GM12878 (cell line): ENCODE results near the gene CASK. TPM values are rescaled to one million over a fixed set of nuclear protein-coding genes. Genes with fewer than 3 reads are reported as not detected.

Experiments used
- ATAC-seq: fragments of 200-7000 bp; cut with Tn5 transposase; 3 replicates; pipeline ENCODE4 v1.9.1; 2020; ENCODE audit warnings: mild to moderate bottlenecking, moderate library complexity
- BruUV-seq: library from RNA; stranded (reverse); fragments of 400-500 nt; replicated peaks from 2 replicates; lab custom pipeline; 2021; lab: Mats Ljungman, UMichigan
- CTCF ChIA-PET: fragments of 300-600 bp; sonication (Branson Sonifier 250); formaldehyde crosslinking; extraction: SDS; loops from one replicate; lab custom pipeline; 2021; ENCODE audit warnings: inconsistent platforms; lab: Yijun Ruan, JAX
- POLR2A ChIA-PET: fragments of 350-600 bp; formaldehyde crosslinking; extraction: SDS; loops from one replicate; lab custom pipeline; 2021; ENCODE audit warnings: inconsistent platforms; lab: Charles Lee
- RAD21 ChIA-PET: fragments of 300-600 bp; sonication (Branson Sonifier 250); formaldehyde crosslinking; loops from one replicate; lab custom pipeline; 2023; ENCODE audit warnings: antibody characterized with exemption; ENCODE audit not compliant: unreplicated experiment; lab: Charles Lee
- SMC1A ChIA-PET: fragments of 300-600 bp; sonication (Branson Sonifier 250); formaldehyde crosslinking; loops from one replicate; lab custom pipeline; 2023; ENCODE audit not compliant: unreplicated experiment, uncharacterized antibody; lab: Charles Lee
- DNase-seq: peaks from one replicate; pipeline ENCODE4 v3.0.0-alpha.2; 2011; ENCODE audit warnings: low read depth, low spot score
- FAIRE-seq: peaks from 3 replicates; lab custom pipeline; 2011; peaks lifted over from hg19 to GRCh38; lab: Jason Lieb, UNC
- H2AFZ ChIP-seq: 2 replicates; pipeline ENCODE4 v1.6.0; 2011; ENCODE audit warnings: low read depth, low read length, control low read depth; ENCODE audit not compliant: control insufficient read depth
- H3K27ac ChIP-seq: 2 replicates; pipeline ENCODE4 v1.5.1; 2011; ENCODE audit warnings: control low read depth; ENCODE audit not compliant: control insufficient read depth, insufficient read depth
- H3K27me3 ChIP-seq, 2 experiments: replicated peaks in 1 of 2; 2 replicates each; pipeline versions ENCODE4 v1.6.0 to v1.6.1; 2011; ENCODE audit warnings: low read length in 1 of 2; ENCODE audit not compliant: control insufficient read depth in 2 of 2, insufficient read depth in 2 of 2
- H3K36me3 ChIP-seq, 2 experiments: 2 replicates each; pipeline ENCODE4 v1.5.1; 2011; ENCODE audit warnings: low read length in 1 of 2; ENCODE audit not compliant: control insufficient read depth in 2 of 2, insufficient read depth in 2 of 2
- H3K4me1 ChIP-seq: 2 replicates; pipeline ENCODE4 v1.6.1; 2011; ENCODE audit warnings: mild to moderate bottlenecking, low read length, moderate library complexity, mixed read lengths; ENCODE audit not compliant: control insufficient read depth, insufficient read depth
- H3K4me2 ChIP-seq: 2 replicates; pipeline ENCODE4 v1.6.0; 2011; ENCODE audit warnings: control low read depth; ENCODE audit not compliant: control insufficient read depth, insufficient read depth
- H3K4me3 ChIP-seq: fragments of 200-600 bp; sonication (generic); 2 replicates; pipeline ENCODE4 v1.5.1; 2016
- H3K79me2 ChIP-seq: 2 replicates; pipeline ENCODE4 v1.6.0; 2011; ENCODE audit warnings: low read length; ENCODE audit not compliant: control insufficient read depth, insufficient read depth
- H3K9ac ChIP-seq: 2 replicates; pipeline ENCODE4 v1.8.0; 2011; ENCODE audit warnings: low read length, control low read depth, mixed read lengths; ENCODE audit not compliant: control insufficient read depth, insufficient read depth
- H3K9me3 ChIP-seq: replicated peaks from 3 replicates; pipeline ENCODE4 v1.5.1; 2011; ENCODE audit warnings: mild to moderate bottlenecking, low read length; ENCODE audit not compliant: control insufficient read depth, insufficient read depth
- H4K20me1 ChIP-seq: 2 replicates; pipeline ENCODE4 v1.6.0; 2011; ENCODE audit not compliant: control insufficient read depth, insufficient read depth
- ATF7 ChIP-seq: fragments of 450-650 bp; IDR thresholded peaks from 2 replicates; pipeline ENCODE4 v1.6.1; 2016; ENCODE audit warnings: low read depth, mild to moderate bottlenecking
- CBX3 ChIP-seq: fragments of 200-600 bp; sonication (generic); IDR thresholded peaks from 2 replicates; pipeline ENCODE4 v1.6.1; 2016; ENCODE audit warnings: low read depth, borderline replicate concordance
- CREB1 ChIP-seq: IDR thresholded peaks from 2 replicates; pipeline ENCODE4 v1.6.1; 2012; ENCODE audit warnings: low read depth, mild to moderate bottlenecking, inconsistent platforms
- FOS ChIP-seq: IDR thresholded peaks from 3 replicates; pipeline ENCODE4 v1.6.1; 2011; ENCODE audit warnings: borderline replicate concordance; ENCODE audit not compliant: insufficient read length; ENCODE audit errors: extremely low read depth
- GATAD2B ChIP-seq: fragments of 450-650 bp; conservative IDR thresholded peaks from 2 replicates; pipeline ENCODE4 v1.6.1; 2017; ENCODE audit warnings: low read depth, mild to moderate bottlenecking, moderate library complexity
- MXI1 ChIP-seq: fragments of 150-350 bp; IDR thresholded peaks from 2 replicates; pipeline ENCODE4 v1.6.1; 2011; ENCODE audit warnings: low read depth, mild to moderate bottlenecking, inconsistent platforms, low read length, improper control_type of control experiment
- SPI1 ChIP-seq: IDR thresholded peaks from 2 replicates; pipeline ENCODE4 v1.6.1; 2011; ENCODE audit warnings: low read depth, mild to moderate bottlenecking, low read length, moderate library complexity, borderline replicate concordance; ENCODE audit not compliant: insufficient read depth
- ZNF384 ChIP-seq: IDR thresholded peaks from 2 replicates; pipeline ENCODE4 v1.6.1; 2012; ENCODE audit warnings: low read depth, mild to moderate bottlenecking, low read length, improper control_type of control experiment, borderline replicate concordance
- WGBS: methylation state at CpG from one replicate; pipeline ENCODE4 v1.1.6; 2016; ENCODE audit warnings: low lambda C conversion rate; ENCODE audit not compliant: insufficient replicate concordance, insufficient coverage; ENCODE audit errors: missing lambda C conversion rate; 5-methylcytosine and 5-hydroxymethylcytosine counted together
- in situ Hi-C: fragments of 300-500 bp; cut with MboI; formaldehyde crosslinking; loops from 9 replicates; pipeline ENCODE4 v1.14.3; 2018; ENCODE audit warnings: mixed read lengths
- intact Hi-C: fragments of 100-400 bp; cut with micrococcal nuclease; formaldehyde crosslinking; loops from one replicate; pipeline ENCODE4 v1.14.2; 2022; ENCODE audit not compliant: unreplicated experiment
- polyA plus RNA-seq, 11 experiments: library from polyadenylated mRNA; depleted of rRNA in 4 of 11; unstranded in 6 of 11; stranded (reverse) in 5 of 11; fragments of >200 nt; fragmentation: Nextera tagmentation in 4 of 11; fragmentation: Illumina TruSeq in 1 of 11; extraction: Ambion mirVana in 4 of 11; extraction: Trizol in 1 of 11; gene quantifications; 1 replicate in 1 of 11; 2 replicates in 10 of 11; pipeline versions ENCODE4 v1.2.1 to v1.2.3, GENCODE V29; 2011 to 2016; ENCODE audit warnings: inconsistent platforms in 2 of 11, missing spikeins in 2 of 11, low read depth in 1 of 11
- total RNA-seq, 4 experiments: library from RNA; depleted of rRNA in 3 of 4; stranded (reverse); fragments of >200 nt in 3 of 4; fragmentation: Illumina TruSeq in 1 of 4; extraction: Trizol in 1 of 4; gene quantifications; 2 replicates each; pipeline versions ENCODE4 v1.2.1 to v1.2.3, GENCODE V29; 2013 to 2021

CASK gene
- total and polyA plus RNA-seq, 10 of the 15 experiments (the other 5 are each of a cell fraction or from before 2014, with no cell fraction given), result 0.60 to 45.9 (median 4.8) TPM

GRCh38 chrX:41599507-41599906, 323.8 kb downstream of the CASK start:
- POLR2A ChIA-PET, result no interaction called here
- SMC1A ChIA-PET, result interaction anchor here (2.4 kb wide), 1 partner anchor 19 kb away, joined by 7 read pairs; no protein-coding TSS in a partner anchor
- RAD21 ChIA-PET, result no interaction called here
- in situ Hi-C loops, result no loop called here
- CTCF ChIA-PET, result interaction anchor here (1.4 kb wide), 1 partner anchor 19 kb away, joined by 3 read pairs; no protein-coding TSS in a partner anchor
- Histone ChIP-seq H3K9me3 (no peaks in the 10 kb centered on the region), H3K27me3 (0 out of 4 replicates have a peak, but pooled peaks cover 0 to 2% of the 10 kb centered on the region in 2 experiments), H3K4me2 (no peak overlapping the region), H3K9ac (no peak overlapping the region), H3K79me2 (no peaks in the 10 kb centered on the region), H2AFZ (no peak overlapping the region), H3K4me1 (no peaks in the 10 kb centered on the region; the same call in 1 of the 2 replicates), H3K4me3 (no peak overlapping the region), H3K27ac (no peak overlapping the region), H3K36me3 (no peaks in the 10 kb centered on the region), H4K20me1 (no peaks in the 10 kb centered on the region)
- ATAC-seq (no peak), FAIRE-seq (no peak), DNase-seq (no peak)
- TF ChIP-seq ZNF384, result no peak
- TF ChIP-seq GATAD2B, result no peak
- TF ChIP-seq FOS, result no peak
- no peak for TF ChIP-seq SPI1
- TF ChIP-seq CREB1, result no peak
- no peak for TF ChIP-seq CBX3
- no peak for TF ChIP-seq MXI1
- TF ChIP-seq ATF7, result no peak
- intact Hi-C loops, result no loop called here
- 89% methylated on average over 1 of the region's 1 CpG for WGBS
- no TSS peak for BruUV-seq
